HG03460 (cell line): ENCODE results near the gene UBXN2A.
"Not testable (repeated sequence)": the region's sequence is repeated elsewhere in the genome, so short reads cannot be mapped to it uniquely, and the experiment has no call there.

ENCODE experiments used
- ATAC-seq: cut with Tn5 transposase; IDR thresholded peaks from one replicate; pipeline ENCODE4 v1.9.1; 2021; ENCODE audit not compliant: unreplicated experiment

The UBXN2A gene

DNA sequence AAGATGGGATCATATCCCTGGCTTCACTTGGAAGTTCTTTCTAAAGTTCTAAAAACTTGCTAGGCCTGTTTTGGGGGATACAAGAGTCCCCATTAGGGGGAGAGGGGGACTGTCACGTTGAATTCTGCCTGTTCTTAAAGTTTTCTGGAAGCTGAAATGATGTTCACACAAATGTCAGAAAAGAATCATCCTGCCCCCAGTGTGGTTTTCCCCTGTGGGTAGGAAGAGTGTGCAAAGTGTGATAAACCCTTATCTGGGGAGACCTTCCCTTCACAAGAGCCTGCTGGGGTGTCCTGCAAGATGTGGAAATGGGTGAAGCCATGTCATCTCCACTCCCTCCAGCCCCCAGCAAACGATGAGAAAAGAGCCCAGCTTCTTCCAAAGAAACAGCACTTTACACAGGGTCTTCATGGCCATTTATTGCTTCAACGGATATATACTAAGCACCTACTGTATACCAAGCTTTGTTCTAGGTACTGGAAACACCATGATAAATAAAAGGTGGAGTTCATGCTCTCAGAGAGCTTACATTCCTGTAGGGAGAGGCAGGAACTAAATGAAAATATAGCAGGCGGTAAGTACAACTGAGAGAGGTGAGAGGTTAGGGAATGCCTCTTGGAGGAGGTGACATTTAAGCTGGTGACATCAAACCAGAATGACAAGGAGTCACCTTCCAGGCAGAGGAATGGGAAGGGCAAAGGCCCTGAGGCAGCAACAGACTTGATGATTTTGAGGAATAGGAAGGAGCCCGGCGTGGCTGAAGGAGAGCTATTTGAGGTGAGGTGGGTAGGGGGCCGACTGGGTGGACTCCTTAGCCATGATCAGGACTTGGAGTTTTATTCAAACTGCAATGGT is 71.2 kb downstream of the UBXN2A start:
- ATAC-seq = no peak

DNA sequence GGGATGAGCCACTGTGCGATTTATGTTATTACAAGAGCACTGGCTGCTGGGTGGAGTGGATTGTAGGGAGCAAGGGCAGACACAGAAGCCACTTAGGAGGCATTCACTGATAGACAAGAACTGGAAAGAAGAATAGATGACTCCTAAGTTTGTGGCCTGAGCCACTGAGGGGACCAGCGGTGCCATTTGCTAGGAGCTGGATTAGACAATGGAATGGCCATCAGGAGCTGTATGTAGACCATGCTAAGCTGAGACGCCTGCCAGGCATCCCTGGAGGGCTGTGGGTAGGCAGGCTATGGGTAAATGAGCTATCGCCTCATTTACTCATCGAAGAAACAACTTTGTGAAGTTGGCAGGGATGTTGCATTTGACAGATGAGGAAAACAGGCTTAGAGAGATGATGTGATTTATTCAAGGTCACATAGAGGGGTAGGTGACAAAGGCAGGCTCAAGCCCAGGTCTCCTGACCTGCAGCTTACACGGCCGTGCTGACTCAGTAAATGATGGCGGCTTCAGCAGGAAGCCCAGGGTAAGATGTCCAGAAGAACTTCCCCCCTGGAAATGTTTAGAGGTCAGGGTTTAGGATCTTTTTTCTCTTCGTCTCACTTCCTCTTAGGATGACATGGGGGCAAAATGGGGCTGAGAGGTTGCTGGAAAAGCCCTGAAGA is 72.4 kb downstream of the UBXN2A start:
- no peak for ATAC-seq

DNA sequence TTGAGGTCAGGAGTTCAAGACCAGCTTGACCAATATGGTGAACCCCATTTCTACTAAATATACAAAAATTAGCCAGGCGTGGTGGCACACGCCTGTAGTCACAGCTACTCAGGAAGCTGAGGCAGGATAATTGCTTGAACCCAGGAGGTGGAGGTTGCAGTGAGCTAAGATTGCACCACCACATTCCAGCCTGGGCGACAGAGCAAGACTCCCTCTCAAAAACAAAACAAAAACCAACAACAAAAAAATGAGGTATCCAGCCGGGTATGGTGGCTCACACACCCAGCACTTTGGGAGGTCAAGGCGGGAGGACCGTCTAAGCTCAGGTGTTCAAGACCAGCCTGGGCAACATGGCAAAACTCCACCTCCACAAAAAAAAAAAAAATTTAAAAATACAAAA is 74.6 kb downstream of the UBXN2A start:
- ATAC-seq = not testable (repeated sequence)

DNA sequence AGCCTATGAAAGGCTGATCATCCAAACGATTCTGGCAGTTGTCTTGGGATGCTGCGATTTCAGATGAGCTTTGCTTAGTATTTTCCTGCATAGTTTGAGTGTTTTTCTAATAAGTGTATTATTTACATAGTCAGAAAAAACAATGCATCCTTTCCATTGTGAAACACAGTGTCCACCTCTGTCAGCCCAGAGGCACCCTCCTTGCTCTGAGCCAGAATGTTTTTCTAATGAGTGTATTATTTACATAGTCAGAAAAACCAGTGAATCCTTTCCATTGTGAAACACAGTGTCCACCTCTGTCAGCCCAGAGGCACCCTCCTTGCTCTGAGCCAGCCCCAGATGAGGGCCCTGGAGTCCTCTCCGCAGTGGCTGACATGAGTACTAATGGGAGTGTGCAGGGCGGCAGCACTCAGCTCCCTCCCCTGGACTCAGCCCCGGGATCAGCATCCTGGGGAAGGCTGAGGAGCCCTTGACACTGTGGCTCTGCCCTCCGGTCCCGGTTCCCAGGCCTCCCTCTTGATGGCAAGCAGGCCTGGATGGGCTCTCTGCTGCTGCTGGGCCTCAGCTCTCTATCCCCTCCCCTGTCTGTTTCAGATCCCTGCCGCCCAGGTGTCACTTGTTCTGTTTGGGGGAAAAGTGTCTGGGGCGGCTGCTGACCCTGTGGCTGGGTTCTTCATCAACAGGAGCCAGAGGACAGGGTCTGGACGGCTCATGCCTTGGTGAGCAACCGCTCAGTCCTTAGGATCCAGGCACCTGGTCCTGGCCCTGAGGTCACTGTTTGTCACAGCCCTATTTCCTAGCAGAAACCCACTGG is 75.5 kb downstream of the UBXN2A start:
- no peak for ATAC-seq

DNA sequence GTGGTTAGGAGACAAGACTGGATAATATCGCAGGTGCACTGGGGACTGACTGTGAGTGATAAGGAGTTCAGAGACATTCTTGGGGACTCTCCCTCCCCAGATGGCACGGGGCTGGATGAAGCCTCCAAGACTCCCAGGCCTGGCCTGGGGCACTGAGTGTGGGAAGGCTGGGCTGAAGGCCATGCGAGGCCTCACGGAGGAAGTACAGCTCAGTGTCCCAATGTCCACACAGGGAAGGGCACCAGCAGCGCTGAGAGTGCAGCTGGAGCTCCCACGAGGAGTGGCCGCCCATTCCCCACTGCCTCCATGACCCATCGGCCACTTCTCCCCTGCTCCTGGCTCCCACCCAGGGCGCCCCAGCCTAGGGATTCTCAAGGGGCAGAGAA is 76.1 kb downstream of the UBXN2A start:
- ATAC-seq = no peak

DNA sequence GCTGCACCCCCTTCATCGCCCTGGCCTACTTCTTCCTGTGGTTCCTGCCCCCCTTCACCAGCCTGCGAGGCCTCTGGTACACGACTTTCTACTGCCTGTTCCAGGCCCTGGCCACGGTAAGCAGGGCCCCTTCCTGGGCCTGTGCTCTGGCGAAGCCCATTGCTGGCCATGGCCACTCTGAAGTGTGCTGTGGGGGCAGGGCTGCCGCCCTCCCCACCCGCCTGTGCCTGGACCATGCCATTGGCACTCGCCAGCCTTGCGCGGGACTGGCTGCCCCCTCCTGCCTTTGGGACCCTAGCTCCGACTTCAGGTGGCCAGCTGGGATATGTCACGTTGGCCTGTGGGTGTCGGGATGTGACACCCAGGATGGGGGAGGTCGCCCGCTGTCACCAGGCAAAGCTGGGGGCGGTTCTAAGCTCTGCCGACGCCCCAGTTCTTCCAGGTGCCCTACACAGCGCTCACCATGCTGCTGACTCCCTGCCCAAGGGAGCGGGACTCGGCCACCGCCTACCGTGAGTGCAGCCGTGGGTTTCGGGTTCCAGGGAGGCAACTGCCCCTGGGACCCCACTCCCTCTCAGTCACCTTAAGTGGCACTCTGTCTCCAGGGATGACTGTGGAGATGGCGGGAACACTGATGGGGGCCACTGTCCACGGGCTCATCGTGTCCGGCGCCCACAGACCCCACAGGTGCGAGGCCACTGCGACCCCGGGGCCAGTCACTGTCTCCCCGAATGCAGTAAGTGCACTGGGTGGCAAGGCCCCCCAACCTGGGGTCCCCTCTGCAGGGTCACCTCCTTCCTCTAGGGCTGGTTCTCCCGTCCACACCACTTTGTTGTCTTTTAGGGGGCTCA is 76.8 kb downstream of the UBXN2A start:
- no peak for ATAC-seq

DNA sequence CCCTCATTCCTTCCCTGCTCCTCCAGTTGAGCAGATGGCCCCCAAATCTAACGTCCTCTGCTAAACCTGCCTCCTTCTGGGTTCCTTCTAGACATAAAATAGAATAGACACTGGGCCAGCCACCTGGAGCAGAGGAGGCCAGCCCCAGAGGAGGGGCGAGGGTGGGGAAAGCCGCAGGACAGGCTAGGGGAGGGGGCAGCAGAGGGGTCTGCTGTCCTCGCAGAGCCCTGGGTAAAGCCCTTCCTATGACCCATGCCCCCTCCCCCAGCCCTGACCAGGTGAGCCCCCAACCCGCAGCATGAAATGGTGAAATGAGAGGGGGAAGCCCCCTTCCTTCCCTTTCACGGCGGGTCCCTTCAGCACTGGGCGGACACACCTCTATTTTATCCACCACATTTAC is 77.4 kb downstream of the UBXN2A start:
- no peak for ATAC-seq

DNA sequence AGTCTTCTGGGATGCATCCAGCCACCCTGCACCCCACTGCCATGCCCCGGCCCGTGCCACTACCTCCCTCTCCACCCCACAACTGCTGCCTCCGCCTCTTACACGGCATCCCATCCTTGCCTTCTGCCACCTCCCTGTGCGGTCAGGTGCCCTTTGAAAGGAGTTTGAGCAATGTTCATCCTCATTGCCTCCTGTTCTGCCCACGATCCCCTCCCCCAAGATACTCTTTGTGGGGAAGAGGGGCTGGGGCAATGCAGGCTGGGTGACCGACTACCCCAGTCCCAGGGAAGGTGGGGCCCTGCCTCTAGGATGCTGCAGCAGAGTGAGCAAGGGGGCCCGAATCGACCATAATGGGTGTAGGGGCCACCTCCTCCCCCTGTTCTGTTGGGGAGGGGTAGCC is 78.0 kb downstream of the UBXN2A start:
- ATAC-seq = no peak

DNA sequence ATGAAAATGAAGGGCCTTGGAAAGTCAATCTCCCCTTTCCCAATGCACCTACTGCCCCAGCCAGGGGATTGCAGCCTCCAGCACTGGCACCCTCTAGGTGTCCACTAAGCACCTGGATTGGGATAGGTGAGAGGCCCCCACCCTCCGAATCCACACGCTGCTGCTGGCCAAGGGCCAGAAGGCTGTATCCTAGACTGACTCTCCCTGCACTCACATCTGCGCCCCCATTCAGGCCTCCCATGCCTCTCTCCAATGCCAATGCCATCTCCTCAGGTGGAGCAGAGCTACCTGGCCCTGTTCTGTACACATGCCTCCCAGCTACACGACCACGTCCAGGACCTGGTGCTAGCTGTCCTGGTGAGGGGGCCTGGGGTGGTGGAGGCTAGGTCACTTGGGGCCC is 79.5 kb downstream of the UBXN2A start:
- no peak for ATAC-seq

DNA sequence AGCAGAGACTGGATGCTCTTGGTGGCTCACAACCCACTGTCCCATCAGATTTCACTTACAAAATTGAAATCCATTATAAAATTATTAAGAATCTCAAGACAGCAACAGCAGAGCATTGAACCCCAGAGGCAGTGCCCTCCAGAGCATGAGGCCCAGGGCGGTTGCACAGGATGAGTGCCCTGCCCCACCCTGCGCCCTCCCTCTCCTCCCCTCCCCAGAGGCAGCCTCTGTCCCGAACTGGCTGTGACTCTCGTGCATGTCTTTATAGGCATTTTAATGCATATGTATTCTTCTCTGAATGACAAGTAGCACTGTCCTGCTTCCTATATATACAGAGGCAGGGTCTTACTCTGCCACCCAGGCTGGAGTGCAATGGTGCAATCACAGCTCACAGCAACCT is 80.0 kb downstream of the UBXN2A start:
- ATAC-seq = no peak

DNA sequence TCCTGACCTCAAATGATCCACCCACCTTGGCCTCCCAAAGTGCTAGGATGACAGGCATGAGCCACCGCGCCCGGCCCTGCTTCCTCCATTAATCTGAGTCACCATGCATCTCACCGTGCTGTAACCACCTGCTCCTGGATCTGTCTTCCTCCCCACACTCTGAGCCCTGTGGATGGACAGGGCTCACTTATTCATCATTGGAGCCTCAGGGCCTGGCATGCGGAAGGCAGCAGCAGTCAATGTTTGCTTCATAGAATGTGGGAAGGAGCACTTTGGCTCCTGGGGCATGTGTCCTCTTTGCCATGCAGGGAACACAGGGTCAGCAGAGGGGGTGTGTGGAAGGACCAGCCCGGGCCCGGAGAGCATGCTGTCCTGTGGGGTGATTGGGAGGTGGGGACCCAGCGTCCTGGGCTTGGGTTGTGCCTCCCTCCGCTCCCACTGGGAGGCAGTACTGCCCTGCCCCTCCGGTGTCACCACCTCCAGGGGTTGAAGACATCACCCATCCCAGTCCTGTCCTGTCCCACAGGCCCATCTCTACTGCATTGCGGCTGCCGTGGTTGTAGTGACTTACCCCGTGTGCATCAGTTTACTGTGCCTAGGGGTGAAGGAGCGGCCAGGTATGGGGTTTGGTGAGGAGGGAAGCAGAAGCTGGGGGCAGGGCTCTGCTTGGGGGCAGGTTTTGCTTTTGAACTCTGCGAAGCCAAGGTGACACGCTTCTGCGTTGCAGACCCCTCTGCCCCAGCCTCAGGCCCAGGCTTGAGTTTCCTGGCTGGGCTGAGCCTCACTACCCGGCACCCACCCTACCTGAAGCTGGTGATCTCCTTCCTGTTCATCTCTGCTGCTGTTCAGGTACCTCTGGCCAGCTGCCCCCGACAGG is 81.1 kb downstream of the UBXN2A start:
- ATAC-seq = no peak

DNA sequence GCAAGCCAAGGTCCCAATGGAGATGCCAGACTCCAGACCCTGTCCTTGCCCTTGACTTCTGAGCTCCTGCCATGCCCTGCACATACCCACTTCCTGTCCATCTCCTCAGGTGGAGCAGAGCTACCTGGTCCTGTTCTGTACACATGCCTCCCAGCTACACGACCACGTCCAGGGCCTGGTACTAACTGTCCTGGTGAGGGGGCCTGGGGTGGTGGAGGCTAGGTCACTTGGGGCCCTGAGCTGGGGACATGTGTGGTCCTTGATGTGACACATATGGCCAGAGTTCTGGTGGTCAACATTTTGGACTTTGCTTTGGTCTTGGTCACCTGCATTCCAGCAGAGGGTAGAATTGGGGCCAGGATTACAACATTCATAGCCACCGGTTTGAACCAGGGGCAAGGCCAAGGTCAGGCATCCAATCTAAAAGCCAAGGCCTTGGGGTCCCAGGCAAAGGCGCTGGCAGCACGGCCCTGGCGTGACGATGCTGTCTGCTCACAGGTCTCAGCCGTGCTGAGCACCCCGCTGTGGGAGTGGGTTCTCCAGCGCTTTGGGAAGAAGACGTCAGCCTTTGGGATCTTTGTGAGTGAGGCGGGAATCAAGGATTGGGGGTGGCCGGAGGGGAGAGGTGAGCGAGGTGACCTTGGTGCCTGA is 82.2 kb downstream of the UBXN2A start:
- no peak for ATAC-seq

DNA sequence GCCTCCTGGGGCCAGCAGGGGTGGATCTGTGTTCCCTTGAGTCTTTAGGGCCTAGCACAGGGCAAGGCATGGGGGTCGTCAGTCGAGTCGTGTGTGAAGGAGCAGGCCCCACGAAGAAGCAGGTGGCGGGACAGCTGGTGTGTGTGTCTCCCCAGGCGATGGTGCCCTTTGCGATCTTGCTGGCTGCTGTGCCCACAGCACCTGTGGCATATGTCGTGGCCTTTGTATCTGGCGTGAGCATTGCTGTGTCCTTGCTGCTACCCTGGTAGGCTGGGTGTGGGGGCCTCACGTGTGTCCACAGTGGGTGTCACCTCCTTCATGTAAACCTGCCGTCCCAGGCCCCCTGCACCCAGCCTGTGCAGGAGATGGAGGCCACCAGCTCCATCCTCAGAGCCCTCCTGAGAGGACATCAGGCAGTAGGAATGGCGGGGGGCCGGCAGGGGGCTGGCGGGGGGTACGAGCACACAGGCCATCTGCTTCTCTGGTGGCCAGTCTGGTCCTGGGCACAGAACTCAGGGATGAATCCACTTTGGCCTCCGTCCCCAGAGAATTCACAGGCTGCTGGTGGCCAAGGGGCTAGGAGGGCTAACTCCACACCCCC is 82.8 kb downstream of the UBXN2A start:
- ATAC-seq = no peak

DNA sequence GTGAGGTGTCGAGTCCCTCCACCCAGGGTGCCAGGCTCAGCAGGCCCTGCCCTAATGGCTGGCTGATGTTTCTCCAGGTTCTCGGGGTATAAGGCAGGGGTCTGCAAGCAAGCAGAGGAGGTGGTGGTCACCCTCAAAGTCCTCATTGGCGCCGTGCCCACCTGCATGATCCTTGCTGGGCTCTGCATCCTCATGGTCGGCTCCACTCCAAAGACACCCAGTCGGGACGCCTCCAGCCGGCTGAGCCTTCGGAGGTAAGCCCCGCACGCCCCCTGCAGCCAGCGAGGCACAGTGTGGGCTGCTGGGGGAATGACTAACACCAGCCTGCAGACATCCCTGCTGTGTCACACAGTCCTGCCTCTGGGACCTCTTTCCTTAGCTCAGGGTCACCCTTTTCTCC is 83.8 kb downstream of the UBXN2A start:
- no peak for ATAC-seq

DNA sequence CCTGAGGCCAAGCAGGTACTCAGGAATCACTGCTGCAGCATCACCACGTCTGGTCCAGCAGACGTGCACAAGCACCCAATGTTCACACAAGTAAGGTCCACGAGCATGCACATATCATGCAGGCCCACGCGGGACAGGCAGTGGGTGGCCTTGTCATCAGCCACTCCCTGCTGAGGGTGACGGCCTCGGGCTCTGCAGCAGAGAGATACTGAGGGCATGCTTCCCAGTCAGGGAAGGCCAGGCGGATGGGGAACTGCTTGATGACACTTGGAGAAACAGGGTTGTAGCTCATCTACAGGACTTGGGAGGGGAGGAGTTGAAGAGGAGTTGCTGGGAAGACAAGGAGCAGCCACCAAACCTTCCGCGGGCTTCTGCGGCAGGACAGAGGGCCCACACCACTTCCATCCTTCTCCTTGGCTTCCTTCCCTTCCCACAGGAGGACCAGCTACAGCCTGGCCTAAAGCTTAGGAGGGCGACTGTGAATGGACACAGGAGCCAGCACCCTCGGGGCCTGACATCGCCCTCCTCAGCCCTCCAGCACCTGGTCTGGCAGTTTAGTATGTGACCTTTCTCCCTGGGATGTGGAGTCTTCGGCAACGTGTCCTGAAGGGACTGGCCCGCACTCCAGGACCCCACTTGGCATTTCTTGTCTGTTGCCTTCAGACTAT is 84.9 kb downstream of the UBXN2A start:
- no peak for ATAC-seq

DNA sequence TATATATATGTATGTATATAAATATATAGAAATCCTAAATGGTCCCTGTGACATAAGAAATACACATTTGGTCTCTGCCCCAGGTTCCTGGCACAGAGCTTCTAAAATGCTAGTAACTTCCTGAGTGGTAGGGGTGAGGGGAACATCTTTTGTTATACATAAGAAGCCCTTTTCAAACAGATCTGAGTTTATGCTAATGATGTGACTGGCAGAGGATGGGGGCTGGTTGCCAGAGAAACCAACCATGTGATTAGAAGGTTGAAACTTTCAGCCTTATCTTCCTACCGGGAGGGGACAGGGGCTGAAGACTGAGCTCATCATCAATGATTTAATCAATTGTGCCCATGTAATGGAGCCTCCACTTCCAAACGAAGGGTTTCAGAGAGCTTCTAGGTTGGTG is 86.0 kb downstream of the UBXN2A start:
- no peak for ATAC-seq

DNA sequence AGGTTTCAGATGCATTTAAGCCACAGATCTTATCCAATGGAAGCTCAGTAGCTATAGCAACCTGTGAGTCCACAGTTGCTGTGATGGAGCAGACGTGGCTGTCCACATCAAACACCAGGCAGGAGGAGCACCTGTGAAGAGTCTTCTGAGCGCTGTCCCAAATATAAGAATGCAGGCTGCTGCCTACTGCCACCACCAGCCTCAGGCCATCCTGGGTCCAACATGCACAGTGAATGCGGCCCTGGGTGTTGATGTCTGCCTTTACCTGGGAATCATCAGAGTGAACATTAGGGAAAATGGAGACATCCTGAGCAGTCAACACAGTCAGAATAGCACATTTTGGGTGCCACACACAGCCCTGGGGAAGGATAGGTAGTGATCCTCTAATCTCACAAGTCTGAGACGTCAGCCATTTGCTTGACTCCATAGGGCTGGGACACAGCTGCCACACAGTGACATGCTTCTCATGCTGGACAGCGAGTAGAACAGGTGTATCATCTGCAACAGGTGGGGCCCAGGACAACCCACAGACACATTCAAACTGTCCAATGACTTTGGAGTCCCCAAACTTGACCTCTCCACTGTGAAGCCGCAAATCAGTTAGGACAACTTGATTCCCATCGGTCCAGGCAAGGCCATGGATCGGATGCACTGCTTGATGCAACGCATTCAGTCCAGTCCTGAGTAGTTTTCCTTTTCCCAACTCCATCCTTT is 98.7 kb downstream of the UBXN2A start:
- ATAC-seq = no peak

DNA sequence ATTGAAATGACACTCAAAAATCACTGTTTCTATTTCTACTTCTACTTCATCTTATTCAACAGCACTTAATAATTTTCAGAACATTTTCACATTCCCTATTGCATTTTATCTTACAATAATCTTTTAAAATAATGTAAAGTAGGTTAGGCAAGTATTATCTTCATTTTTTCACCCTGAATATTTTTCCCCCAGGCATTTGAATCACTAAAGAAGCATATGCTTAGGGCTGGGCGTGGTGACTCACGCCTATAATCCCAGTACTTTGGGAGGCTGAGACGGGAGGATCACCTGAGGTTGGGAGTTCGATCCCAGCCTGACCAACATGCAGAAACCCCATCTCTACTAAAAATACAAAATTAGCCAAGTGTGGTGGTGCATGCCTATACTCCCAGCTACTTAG is 100.2 kb downstream of the UBXN2A start:
- ATAC-seq = no peak
